EH (cell line): Measurements from ENCODE around the gene RMDN2.

Experiments used
- DNase-seq: peaks from one replicate; pipeline ENCODE4 v3.0.0-alpha.2; 2015; ENCODE audit warnings: low read depth

The RMDN2 gene

DNA sequence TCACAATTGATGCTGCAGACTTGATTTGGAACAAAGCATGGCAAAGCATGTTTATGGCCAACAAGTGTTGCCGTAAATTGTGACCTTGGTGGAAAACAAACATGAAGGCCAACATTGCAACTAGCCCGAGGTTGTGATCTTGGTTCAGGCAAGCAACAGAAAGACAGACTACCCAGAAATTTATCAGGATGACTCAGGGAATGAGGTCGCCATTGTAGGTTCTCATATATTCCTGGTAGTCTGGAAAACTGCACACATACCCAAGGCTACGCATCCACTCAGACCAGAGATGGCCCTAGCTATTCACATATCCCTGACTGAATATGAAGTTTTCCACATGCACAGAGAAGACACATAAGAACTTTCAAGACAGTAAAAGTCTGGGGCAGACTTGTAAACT lies 120.7 kb downstream of the RMDN2 start:
- no peak for DNase-seq

DNA sequence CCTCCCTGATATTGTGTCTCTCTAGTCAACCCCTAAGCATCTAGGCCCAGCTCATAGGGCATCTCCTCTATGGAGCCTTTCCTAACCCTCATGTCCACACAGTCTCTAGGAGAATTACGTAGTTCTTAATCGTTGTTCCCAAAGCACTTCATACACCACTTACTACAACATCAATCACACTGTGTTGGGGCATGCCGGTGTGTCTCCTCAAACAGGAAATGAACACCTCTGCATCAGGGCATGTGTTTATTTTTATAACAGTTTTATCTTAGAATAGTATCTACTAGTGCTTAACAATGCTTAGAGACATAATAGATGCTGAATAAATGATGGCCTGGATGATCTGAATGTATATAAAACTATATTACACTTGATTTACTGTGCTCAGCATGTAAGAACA lies 131.1 kb downstream of the RMDN2 start:
- no peak for DNase-seq

DNA sequence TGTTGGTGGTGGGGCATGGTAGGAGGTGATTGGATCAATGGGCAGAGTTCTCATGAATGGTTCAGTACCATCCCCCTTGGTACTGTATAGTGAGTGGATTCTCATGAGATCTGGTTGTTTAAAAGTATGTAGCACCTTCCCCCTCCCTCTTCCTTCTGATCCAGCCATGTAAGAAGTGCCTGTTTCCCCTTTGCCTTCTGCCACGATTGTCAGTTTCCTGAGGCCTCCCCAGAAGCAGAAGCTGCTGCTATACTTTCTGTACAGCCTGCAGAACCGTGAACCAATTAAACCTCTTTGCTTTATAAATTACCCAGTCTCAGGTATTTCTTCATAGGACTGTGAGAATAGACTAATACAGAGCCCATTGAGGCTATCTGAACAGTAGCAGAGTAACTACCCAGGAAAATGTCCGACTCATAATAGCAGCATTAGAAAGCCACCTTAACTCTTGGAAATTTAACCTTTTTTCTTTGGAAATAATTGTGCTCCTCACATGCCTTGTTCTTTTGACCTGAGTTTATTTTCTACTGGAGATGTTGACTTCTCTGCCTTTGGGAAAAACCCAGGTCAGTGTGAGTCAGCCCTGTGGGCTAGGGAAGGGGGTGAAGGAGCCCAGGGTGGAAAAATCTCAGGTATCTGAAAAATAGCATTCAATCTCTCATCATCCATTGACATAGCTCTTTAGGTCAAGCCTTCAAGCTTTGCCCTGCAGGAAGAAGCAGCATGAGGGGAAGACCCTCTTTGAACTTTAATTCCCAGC lies 132.7 kb downstream of the RMDN2 start:
- no peak for DNase-seq

DNA sequence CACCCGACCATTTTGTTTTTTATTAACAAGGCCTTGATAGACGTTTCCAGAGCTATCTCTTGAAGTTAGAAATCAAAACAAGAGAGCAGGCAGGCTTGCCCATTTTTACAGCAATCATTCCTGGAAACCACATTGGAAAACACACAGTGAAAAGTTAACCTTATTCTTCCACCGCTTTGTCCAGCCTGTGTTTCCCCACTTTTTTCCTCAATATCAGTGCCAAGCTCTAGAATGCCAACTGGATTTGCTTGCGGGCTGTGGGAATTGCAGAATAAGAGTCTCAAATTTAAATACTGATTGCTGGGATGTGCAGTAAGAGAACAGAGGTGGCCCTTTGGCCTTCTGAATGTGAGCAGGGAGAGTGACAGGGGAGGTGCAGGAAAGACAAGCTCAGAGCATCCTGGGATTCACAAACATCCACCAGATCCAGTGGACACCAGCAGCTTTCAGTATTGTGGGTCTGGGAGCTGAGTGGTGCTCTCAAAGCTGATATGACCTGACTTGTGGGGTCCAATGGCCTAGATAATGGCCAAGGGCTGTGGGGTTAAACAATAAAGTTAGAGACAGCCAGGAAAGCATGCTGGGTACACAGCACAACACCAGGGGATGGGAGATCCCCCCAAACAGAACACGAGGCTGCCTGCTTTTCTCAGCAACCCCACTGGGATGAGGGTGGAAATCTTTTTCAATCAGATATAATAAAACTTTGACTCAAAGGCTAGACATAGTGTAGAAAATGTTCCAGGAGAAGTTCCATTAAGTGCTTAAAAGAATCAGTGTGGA lies 135.3 kb downstream of the RMDN2 start:
- no peak for DNase-seq

DNA sequence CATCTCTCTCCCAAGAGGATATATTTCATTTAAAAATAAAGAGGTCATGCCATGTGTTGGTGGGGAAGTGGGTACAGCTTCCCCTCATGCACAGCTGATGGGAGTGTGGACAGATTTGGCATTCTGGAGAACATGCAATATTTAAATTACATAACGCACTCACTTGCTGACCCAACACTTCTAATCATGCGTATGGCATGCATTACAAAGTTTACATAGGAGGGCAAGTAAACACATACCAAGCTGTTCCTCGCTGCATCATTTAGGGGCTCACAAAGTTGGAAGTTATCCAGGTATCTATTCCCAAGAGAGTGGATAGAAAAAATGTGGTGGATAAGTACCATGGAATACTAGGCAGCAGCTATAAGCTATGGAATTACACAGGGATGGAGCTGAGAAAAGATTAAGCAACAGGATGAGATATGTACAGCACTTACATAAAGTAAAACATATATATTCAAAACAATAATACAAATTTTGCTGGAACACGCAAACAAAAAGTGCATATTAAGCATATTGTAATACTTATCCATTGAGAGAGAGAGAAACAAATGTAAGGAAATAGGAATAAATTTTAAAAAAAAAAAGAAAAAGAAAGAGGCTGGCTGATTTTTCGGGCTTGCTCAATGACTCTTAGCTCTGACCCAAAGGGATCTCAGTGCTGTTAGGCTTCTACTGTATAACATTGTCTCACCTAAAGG lies 139.9 kb downstream of the RMDN2 start:
- DNase-seq, result peak; percentile 10

DNA sequence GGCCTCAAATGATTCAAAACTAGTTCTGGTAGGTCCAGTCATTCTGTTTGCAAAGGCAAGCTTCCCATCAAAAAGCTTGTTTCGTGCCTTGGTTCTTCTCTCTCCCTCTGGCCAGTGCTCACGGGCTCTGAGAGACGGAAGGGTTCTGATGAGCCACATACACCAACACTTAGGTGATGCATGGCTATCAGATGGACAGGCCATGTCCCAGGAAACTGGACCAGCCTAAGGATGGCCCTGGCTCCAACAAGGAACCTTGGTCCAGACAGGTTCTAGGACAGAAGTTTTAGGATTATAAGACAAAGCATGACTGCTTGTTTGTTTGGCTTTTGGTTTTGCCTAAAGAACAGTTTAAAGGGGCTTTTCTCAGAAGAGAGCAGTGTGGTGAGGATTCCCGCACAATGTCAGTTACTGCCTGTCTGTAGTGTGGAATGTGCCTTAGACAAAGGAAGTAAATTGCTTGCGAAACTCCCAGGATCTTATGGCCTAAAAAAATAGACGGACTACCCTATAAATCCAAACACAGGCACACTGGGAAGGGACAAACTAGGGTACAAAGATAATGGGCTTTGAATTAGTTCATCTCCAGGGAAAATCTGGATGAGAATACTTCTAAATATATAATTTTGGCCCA lies 140.5 kb downstream of the RMDN2 start:
- DNase-seq, result peak; percentile 7

DNA sequence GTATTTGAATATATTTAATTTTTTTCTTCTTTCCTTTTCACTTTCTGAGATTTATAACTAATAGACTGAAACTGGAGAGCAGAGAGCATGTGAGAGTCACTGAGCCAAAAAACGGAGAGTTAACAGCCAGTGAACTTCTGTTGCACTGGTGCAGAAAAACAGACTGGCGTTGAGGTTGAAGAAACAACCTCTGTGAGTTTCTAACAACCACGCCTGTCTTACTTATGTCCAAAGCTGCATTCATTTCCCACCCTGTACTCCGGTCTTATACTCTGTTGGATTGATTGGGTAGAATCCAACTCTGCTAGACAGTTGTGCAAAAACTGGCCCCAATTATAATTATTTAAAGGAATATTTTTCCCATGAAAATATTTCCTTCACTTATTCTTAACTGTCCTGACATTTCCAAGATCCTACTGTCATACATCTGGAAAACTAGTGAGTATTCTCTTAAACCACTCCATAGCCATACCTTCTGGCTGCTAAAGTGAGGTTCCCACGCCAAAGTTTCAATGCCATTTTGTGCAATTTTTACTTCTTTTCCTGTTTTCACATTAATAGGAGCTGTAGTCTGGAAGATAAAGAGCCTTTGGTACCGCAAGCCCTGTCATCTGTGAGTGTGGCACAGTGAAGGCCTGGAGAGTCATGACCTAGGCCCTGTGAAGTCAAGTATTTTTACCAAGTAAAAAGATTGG lies 141.5 kb downstream of the RMDN2 start:
- DNase-seq, result no peak
